Prostate gland (tissue), 2 donors: ENCODE results near the gene CLMP. TPM values are rescaled to one million over a fixed set of nuclear protein-coding genes. Genes with fewer than 3 reads are reported as not detected.

Experiments used
- DNase-seq: peaks from one replicate; pipeline ENCODE4 v3.0.0-alpha.2; 2019; ENCODE audit warnings: low spot score
- H3K27ac ChIP-seq, 2 donors: fragments of 200-600 bp; sonication (generic); 2 replicates each; pipeline ENCODE4 v1.5.1; 2017 to 2019
- H3K27me3 ChIP-seq: fragments of 200-600 bp; sonication (generic); replicated peaks from 2 replicates; pipeline ENCODE4 v1.5.1; 2019; ENCODE audit not compliant: insufficient read depth
- H3K36me3 ChIP-seq, 2 donors: fragments of 200-600 bp; sonication (generic); 1 replicate in 1 of 2; 2 replicates in 1 of 2; pipeline versions ENCODE4 v1.5.1 to v1.8.1; 2017 to 2019
- H3K4me1 ChIP-seq: fragments of 200-600 bp; sonication (generic); replicated peaks from 2 replicates; pipeline ENCODE4 v1.5.1; 2019
- H3K4me3 ChIP-seq, 2 donors: fragments of 200-600 bp; sonication (generic); 2 replicates each; pipeline ENCODE4 v1.5.1; 2017 to 2019
- H3K9me3 ChIP-seq: fragments of 200-600 bp; sonication (generic); 2 replicates; pipeline ENCODE4 v1.5.1; 2017
- CTCF ChIP-seq, 4 experiments: fragments of 200-600 bp in 2 of 4; fragments of 450-650 bp in 2 of 4; sonication (generic) in 2 of 4; IDR thresholded peaks; 1 replicate in 3 of 4; 2 replicates in 1 of 4; pipeline ENCODE4 v1.5.1; 2016 to 2019; ENCODE audit warnings: antibody characterized with exemption in 4 of 4, mild to moderate bottlenecking in 2 of 4, moderate library complexity in 2 of 4
- POLR2A ChIP-seq: fragments of 450-650 bp; IDR thresholded peaks from one replicate; pipeline ENCODE4 v1.6.1; 2016; ENCODE audit warnings: antibody characterized with exemption, mild to moderate bottlenecking
- POLR2AphosphoS5 ChIP-seq: sonication (generic); formaldehyde crosslinking; IDR thresholded peaks from one replicate; pipeline ENCODE4 v1.6.1; 2017; ENCODE audit warnings: antibody characterized with exemption
- WGBS: methylation state at CpG from one replicate; pipeline ENCODE4 v1.1.5; 2018; 5-methylcytosine and 5-hydroxymethylcytosine counted together
- intact Hi-C: fragments of 100-400 bp; cut with DNase I; formaldehyde crosslinking; loops from one replicate; pipeline ENCODE4 v1.14.2; 2022
- total RNA-seq, 2 donors: library from RNA; depleted of rRNA; stranded (reverse); fragments of >200 nt; gene quantifications; one replicate each; pipeline ENCODE4 v1.1.0, GENCODE V29; 2016

CLMP gene
- total RNA-seq, 2 donors from 2014 or later = 5.0 to 10.7 TPM

GRCh38 chr11:123143921-123144320, 51.1 kb downstream of the CLMP start:
- WGBS = 100% methylated on average over 2 of the region's 2 CpGs
- Histone ChIP-seq H3K27ac (no peak overlapping the region), H3K4me3 (no peak overlapping the region), H3K4me1 (no peaks in the 10 kb centered on the region), H3K9me3 (no peaks in the 10 kb centered on the region), H3K36me3 (no peaks in the 10 kb centered on the region), H3K27me3 (no peaks in the 10 kb centered on the region)
- DNase-seq = no peak
- intact Hi-C loops = no loop called here
- TF ChIP-seq CTCF (IDR thresholded peaks at IDR 0.05) (no peak), POLR2A (no peak), POLR2AphosphoS5 (no peak)

- H3K27ac ChIP-seq = no peak overlapping the region
- no peaks in the 10 kb centered on the region for H3K27me3 ChIP-seq
- intact Hi-C loops = no loop called here
- TF ChIP-seq CTCF (IDR thresholded peaks at IDR 0.05) (no peak), POLR2A (no peak), POLR2AphosphoS5 (no peak)
- DNase-seq = no peak
- no peak overlapping the region for H3K4me3 ChIP-seq
- 88% methylated on average over 5 of the region's 5 CpGs for WGBS
- no peaks in the 10 kb centered on the region for H3K4me1 ChIP-seq
- no peaks in the 10 kb centered on the region for H3K36me3 ChIP-seq
- H3K9me3 ChIP-seq = no peaks in the 10 kb centered on the region
Measured at GRCh38 chr11:123143476-123143875, 51.6 kb downstream of the CLMP start.

GRCh38 chr11:123139206-123139605, 55.8 kb downstream of the CLMP start:
- no peaks in the 10 kb centered on the region for H3K27me3 ChIP-seq
- H3K9me3 ChIP-seq = no peaks in the 10 kb centered on the region
- no peak for TF ChIP-seq POLR2AphosphoS5
- no peak for TF ChIP-seq POLR2A
- no peak for TF ChIP-seq CTCF (IDR thresholded peaks at IDR 0.05)
- 92% methylated on average over 4 of the region's 4 CpGs for WGBS
- H3K27ac ChIP-seq = no peak overlapping the region
- no peak for DNase-seq
- no peaks in the 10 kb centered on the region for H3K36me3 ChIP-seq
- H3K4me3 ChIP-seq = no peak overlapping the region
- intact Hi-C loops = no loop called here
- H3K4me1 ChIP-seq = no peaks in the 10 kb centered on the region

- WGBS = 32% methylated on average over 24 of the region's 24 CpGs
- no peak overlapping the region for H3K4me3 ChIP-seq
- no peaks in the 10 kb centered on the region for H3K4me1 ChIP-seq
- no peaks in the 10 kb centered on the region for H3K27me3 ChIP-seq
- H3K36me3 ChIP-seq = no peaks in the 10 kb centered on the region
- H3K27ac ChIP-seq = no peak overlapping the region
- TF ChIP-seq CTCF (IDR thresholded peaks at IDR 0.05) (no peak), POLR2AphosphoS5 (no peak), POLR2A (no peak)
- intact Hi-C loops = no loop called here
- DNase-seq = no peak
- no peaks in the 10 kb centered on the region for H3K9me3 ChIP-seq
Measured at GRCh38 chr11:123137431-123138224, 57.4 kb downstream of the CLMP start.

GRCh38 chr11:123135863-123136446, 59.1 kb downstream of the CLMP start:
- WGBS = 87% methylated on average over 18 of the region's 18 CpGs
- Histone ChIP-seq H3K4me1 (no peaks in the 10 kb centered on the region), H3K27ac (no peak overlapping the region), H3K4me3 (no peak overlapping the region), H3K36me3 (no peaks in the 10 kb centered on the region), H3K27me3 (no peaks in the 10 kb centered on the region), H3K9me3 (no peaks in the 10 kb centered on the region)
- no peak for TF ChIP-seq POLR2A
- no peak for TF ChIP-seq POLR2AphosphoS5
- no peak for TF ChIP-seq CTCF (IDR thresholded peaks at IDR 0.05)
- DNase-seq = no peak
- intact Hi-C loops = no loop called here
